ENCODE results near the gene NOTCH1. TPM values are rescaled to one million over a fixed set of nuclear protein-coding genes. Genes with fewer than 3 reads are reported as not detected.

The NOTCH1 gene
- total and polyA plus RNA-seq, 2 of the 13 experiments (the other 11 are each of a cell fraction or from before 2014, with no cell fraction given) = 0.09 to 0.35 TPM

DNA sequence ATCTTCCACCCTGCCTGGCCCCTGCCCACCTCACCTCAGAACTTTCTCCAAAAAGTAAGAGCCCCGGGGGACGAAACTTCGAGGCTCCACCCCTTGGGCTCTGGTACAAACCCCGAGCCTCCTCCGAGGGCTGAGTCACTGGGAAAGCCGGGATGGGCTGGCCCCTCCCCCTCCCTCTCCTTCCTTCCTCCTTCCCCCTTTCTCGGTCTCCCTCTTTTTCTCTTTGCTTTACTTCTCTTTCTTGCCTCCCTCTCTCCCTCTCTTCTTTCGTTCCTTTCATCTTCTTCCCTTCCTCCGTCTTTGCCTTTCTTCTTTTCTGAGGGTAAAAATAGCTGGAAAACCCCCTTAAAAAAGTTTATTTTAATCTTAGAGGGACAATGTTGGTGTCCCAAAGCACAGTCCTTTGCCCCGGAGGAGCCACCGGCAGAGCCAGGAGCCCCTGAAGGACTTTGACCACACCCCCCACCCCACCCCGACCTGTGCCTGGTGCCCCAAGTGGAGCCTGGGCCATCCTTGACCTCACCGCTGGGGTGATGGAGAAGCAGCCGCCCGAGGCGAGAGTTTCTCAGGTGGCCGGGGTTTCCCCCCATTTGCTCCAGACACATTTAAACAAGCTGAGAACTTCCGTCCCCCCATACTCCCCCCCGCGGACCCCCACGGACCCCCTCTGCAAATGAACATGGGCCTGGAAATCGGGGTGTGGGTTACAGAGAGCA, 5.7 kb upstream of the NOTCH1 start:
- Histone ChIP-seq H3K27me3 (ENCODE audit: control insufficient read depth in 1 of 2, insufficient read depth in 2 of 2, low read length in 2 of 2) (peaks cover 17 to 49% of the 10 kb centered on the region in 2 experiments), H3K4me3 (replicated peaks in 1 of 3; ENCODE audit: insufficient read depth in 1 of 3, low read depth in 2 of 3, low read length in 3 of 3) (no peak overlapping the region), H3K4me2 (ENCODE audit: low read depth, low read length) (no peak overlapping the region), H3K27ac (ENCODE audit: extremely low read length, insufficient read depth, low read length) (no peak overlapping the region), H3K9ac (ENCODE audit: insufficient read depth, low read depth, low read length) (no peak overlapping the region), H3K9me3 (ENCODE audit: low read length) (no peaks in the 10 kb centered on the region), H4K20me1 (ENCODE audit: insufficient read depth, low read length) (no peaks in the 10 kb centered on the region), H3K36me3 (replicated peaks in 1 of 2; ENCODE audit: control insufficient read depth in 1 of 2, insufficient read depth in 2 of 2, low read length in 2 of 2) (no peaks in the 10 kb centered on the region), H3K79me2 (ENCODE audit: insufficient read depth, low read length) (no peaks in the 10 kb centered on the region), H2AFZ (ENCODE audit: low read length) (no peak overlapping the region), H3K4me1 (ENCODE audit: insufficient read depth, low read length) (peaks cover 21% of the 10 kb centered on the region)
- DNase-seq (ENCODE audit: low spot score) (no peak), FAIRE-seq (no peak), ATAC-seq (no peak)
- in situ Hi-C loops (cut with HindIII; ENCODE audit: extremely low pct_ligation_motif_present, low pct_unique_long_range_greater_than_20kb) = loop anchor here (5.0 kb wide), 1 partner anchor 56 kb away; no protein-coding TSS in a partner anchor
- intact Hi-C loops (cut with micrococcal nuclease; ENCODE audit: unreplicated experiment) = no loop called here
- no TSS peak for BruUV-seq (replicated peaks)
- WGBS (ENCODE audit: low lambda C conversion rate) = 58% methylated on average over 22 of the region's 22 CpGs
- CTCF ChIA-PET (ENCODE audit: low intra/inter-chr PET ratio, low total read pairs) = no interaction called here
- POLR2A ChIA-PET = no interaction called here
- TF ChIP-seq CCAR2 (optimal IDR thresholded peaks at IDR 0.05; ENCODE audit: low read depth, low read length) (no peak), ZNF335 (CRISPR knock-in tag; IDR thresholded peaks at IDR 0.05) (no peak), ZNF225 (CRISPR knock-in tag; IDR thresholded peaks at IDR 0.05) (no peak), TOE1 (CRISPR knock-in tag; IDR thresholded peaks at IDR 0.05) (no peak), FOXP1 (IDR thresholded peaks at IDR 0.05) (no peak), FOXP1 (CRISPR knock-in tag; IDR thresholded peaks at IDR 0.05) (no peak), NCOA1 (CRISPR knock-in tag; IDR thresholded peaks at IDR 0.05) (no peak), GPBP1L1 (CRISPR knock-in tag; IDR thresholded peaks at IDR 0.05) (no peak), PAF1 (CRISPR knock-in tag; IDR thresholded peaks at IDR 0.05) (no peak), POGZ (CRISPR knock-in tag; IDR thresholded peaks at IDR 0.05) (no peak)
- TF ChIP-seq, protein P1, sequence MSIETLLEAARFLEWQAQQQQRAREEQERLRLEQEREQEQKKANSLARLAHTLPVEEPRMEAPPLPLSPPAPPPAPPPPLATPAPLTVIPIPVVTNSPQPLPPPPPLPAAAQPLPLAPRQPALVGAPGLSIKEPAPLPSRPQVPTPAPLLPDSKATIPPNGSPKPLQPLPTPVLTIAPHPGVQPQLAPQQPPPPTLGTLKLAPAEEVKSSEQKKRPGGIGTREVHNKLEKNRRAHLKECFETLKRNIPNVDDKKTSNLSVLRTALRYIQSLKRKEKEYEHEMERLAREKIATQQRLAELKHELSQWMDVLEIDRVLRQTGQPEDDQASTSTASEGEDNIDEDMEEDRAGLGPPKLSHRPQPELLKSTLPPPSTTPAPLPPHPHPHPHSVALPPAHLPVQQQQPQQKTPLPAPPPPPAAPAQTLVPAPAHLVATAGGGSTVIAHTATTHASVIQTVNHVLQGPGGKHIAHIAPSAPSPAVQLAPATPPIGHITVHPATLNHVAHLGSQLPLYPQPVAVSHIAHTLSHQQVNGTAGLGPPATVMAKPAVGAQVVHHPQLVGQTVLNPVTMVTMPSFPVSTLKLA (IDR thresholded peaks at IDR 0.05) = no peak
- TF ChIP-seq, protein P2, sequence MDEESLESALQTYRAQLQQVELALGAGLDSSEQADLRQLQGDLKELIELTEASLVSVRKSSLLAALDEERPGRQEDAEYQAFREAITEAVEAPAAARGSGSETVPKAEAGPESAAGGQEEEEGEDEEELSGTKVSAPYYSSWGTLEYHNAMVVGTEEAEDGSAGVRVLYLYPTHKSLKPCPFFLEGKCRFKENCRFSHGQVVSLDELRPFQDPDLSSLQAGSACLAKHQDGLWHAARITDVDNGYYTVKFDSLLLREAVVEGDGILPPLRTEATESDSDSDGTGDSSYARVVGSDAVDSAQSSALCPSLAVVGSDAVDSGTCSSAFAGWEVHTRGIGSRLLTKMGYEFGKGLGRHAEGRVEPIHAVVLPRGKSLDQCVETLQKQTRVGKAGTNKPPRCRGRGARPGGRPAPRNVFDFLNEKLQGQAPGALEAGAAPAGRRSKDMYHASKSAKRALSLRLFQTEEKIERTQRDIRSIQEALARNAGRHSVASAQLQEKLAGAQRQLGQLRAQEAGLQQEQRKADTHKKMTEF (CRISPR knock-in tag; IDR thresholded peaks at IDR 0.05) = no peak
- TF ChIP-seq, protein P3, sequence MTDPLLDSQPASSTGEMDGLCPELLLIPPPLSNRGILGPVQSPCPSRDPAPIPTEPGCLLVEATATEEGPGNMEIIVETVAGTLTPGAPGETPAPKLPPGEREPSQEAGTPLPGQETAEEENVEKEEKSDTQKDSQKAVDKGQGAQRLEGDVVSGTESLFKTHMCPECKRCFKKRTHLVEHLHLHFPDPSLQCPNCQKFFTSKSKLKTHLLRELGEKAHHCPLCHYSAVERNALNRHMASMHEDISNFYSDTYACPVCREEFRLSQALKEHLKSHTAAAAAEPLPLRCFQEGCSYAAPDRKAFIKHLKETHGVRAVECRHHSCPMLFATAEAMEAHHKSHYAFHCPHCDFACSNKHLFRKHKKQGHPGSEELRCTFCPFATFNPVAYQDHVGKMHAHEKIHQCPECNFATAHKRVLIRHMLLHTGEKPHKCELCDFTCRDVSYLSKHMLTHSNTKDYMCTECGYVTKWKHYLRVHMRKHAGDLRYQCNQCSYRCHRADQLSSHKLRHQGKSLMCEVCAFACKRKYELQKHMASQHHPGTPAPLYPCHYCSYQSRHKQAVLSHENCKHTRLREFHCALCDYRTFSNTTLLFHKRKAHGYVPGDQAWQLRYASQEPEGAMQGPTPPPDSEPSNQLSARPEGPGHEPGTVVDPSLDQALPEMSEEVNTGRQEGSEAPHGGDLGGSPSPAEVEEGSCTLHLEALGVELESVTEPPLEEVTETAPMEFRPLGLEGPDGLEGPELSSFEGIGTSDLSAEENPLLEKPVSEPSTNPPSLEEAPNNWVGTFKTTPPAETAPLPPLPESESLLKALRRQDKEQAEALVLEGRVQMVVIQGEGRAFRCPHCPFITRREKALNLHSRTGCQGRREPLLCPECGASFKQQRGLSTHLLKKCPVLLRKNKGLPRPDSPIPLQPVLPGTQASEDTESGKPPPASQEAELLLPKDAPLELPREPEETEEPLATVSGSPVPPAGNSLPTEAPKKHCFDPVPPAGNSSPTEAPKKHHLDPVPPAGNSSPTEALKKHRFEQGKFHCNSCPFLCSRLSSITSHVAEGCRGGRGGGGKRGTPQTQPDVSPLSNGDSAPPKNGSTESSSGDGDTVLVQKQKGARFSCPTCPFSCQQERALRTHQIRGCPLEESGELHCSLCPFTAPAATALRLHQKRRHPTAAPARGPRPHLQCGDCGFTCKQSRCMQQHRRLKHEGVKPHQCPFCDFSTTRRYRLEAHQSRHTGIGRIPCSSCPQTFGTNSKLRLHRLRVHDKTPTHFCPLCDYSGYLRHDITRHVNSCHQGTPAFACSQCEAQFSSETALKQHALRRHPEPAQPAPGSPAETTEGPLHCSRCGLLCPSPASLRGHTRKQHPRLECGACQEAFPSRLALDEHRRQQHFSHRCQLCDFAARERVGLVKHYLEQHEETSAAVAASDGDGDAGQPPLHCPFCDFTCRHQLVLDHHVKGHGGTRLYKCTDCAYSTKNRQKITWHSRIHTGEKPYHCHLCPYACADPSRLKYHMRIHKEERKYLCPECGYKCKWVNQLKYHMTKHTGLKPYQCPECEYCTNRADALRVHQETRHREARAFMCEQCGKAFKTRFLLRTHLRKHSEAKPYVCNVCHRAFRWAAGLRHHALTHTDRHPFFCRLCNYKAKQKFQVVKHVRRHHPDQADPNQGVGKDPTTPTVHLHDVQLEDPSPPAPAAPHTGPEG (CRISPR knock-in tag; IDR thresholded peaks at IDR 0.05) = no peak
- TF ChIP-seq, protein P4, sequence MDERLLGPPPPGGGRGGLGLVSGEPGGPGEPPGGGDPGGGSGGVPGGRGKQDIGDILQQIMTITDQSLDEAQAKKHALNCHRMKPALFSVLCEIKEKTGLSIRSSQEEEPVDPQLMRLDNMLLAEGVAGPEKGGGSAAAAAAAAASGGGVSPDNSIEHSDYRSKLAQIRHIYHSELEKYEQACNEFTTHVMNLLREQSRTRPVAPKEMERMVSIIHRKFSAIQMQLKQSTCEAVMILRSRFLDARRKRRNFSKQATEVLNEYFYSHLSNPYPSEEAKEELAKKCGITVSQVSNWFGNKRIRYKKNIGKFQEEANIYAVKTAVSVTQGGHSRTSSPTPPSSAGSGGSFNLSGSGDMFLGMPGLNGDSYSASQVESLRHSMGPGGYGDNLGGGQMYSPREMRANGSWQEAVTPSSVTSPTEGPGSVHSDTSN (CRISPR knock-in tag; IDR thresholded peaks at IDR 0.05) = no peak
